ENCODE measurements around the gene RTN4.
"Not testable (repeated sequence)": the region's sequence is repeated elsewhere in the genome, so short reads cannot be mapped to it uniquely, and the experiment has no call there.

RTN4 gene

DNA sequence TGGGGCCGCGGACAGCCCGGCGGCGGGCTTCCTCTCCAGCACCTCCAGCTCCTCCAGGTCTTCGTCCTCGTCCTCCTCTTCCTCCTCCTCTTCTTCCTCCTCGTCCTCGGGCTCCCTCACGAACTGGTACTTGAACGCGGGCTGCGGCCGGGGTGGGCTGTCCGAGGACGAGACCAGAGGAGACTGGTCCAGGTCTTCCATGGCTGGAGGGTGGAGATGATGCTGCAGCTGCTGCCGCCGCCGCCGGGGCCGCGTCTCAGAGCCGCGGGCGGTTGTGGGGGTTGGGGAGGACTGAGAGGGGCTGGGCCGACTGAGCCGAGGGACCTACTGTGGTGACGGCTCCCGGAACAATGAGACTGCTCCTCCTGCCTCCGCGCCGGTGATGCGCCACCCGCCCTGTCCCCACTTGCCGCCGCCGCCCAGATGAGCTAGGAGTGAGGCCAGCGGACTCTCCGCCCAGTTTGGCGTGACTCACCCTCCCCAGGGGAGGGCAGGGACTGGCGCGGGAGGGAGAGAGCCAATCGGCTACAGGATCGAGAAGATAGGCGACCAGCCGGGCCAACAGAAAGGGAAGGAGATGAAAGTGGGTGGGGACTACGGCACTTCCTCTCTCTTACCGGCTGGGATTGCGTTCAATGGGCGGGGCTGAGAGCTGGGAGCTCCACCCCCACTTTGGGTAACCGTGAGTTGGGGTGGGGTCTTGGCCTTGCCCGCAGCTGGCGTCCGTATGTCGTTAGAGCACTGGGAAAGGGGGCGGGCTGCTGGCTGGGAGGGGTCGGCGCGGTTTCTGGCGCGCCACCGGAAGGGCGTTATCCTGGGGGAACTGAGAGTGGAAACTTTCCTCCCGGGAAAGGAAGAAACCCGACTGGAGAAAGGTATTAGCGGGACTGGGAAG lies at the start of gene RTN4:
TSS of gene RTN4 (minus strand) at position 352 of the 895 bp plus-strand sequence. CDS start at position 201, 151 bp downstream.
- in situ Hi-C loops (cut with MboI; ENCODE audit: low sequenced_read_pairs), result no loop called here

DNA sequence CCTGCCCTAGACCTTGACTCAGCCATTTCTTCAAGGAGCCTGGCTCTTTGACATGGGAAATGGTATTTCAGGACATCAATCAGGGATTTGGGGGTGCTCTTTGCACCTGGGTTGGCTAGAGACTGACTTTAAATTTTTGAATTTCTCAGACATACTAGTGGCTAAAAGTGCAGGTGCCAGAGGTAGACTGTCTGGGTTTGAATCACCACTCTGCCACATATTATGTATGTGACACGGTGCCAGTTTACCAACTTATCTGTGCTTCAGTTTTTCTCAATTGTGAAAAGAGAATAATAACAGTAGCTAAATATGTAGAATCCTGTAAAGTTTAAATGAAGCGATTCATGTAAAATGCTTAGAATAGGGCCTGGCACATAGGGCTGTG lies 49.2 kb upstream of the RTN4 start:
- in situ Hi-C loops (cut with MboI; ENCODE audit: low sequenced_read_pairs), result no loop called here

GRCh38 chr2:55097461-55098410 lies 47.5 kb upstream of the RTN4 start:
- in situ Hi-C loops (cut with MboI; ENCODE audit: low sequenced_read_pairs), result no loop called here

GRCh38 chr2:55097082-55097460 lies 46.8 kb upstream of the RTN4 start:
- in situ Hi-C loops (cut with MboI; ENCODE audit: low sequenced_read_pairs), result no loop called here

GRCh38 chr2:55096586-55096985 lies 46.3 kb upstream of the RTN4 start:
- in situ Hi-C loops (cut with MboI; ENCODE audit: low sequenced_read_pairs), result no loop called here

- in situ Hi-C loops (cut with MboI; ENCODE audit: low sequenced_read_pairs), result no loop called here
These were observed 43.1 kb upstream of the RTN4 start for GRCh38 chr2:55093381-55093780.

DNA sequence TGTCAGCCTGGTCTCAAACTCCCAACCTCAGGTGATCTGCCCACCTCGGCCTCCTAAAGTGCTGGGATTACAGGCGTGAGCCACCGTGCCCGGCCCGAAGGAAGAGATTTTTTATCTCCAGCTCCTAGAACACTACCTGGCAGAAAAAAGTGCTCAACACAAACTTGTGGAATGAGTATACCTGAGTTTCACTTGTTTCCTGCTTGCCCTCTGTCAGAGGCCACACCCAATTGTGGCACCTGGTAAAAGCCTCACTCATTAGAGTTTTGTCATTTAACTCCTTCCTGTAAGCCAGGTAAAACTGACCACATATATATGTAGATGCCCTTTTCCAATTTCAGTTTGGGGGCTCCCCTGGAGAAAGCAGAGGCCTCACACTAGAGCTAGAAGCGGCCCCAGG lies 42.2 kb upstream of the RTN4 start:
- in situ Hi-C loops (cut with MboI; ENCODE audit: low sequenced_read_pairs), result no loop called here

DNA sequence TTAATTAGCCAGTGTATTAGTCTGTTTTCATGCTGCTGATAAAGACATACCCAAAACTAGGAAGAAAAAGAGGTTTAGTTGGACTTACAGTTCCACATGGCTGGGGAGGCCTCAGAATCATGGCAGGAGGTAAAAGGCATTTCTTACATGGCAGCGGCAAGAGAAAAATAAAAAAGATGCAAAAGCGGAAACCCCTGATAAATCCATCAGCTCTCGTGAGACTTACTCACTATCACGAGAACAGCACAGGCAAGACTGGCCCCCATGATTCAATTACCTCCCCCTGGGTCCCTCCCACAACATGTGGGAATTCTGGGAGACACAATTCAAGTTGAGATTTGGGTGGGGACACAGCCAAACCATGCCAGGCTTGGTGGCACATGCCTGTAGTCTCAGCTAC lies 41.4 kb upstream of the RTN4 start:
- in situ Hi-C loops (cut with MboI; ENCODE audit: low sequenced_read_pairs), result not testable (repeated sequence)

DNA sequence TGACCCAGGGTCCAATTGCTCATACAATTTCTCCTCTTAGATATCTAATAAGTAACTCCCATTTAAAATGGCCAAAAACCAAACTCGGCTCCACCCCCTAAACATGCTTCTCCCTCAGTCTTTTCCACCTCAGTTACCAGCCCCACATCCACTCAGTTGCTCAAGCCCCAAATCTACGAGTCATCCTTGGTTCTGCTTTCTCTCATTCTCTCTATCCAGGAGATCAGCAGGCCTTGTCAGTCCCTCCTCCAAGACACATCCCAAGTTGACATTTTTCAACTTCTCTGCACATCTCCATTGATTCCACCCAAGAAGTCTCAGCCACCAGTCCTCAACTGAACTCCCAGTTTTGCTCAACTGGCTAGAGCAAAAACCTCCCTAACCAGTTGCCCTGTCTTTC lies 40.5 kb upstream of the RTN4 start:
- in situ Hi-C loops (cut with MboI; ENCODE audit: low sequenced_read_pairs), result no loop called here

DNA sequence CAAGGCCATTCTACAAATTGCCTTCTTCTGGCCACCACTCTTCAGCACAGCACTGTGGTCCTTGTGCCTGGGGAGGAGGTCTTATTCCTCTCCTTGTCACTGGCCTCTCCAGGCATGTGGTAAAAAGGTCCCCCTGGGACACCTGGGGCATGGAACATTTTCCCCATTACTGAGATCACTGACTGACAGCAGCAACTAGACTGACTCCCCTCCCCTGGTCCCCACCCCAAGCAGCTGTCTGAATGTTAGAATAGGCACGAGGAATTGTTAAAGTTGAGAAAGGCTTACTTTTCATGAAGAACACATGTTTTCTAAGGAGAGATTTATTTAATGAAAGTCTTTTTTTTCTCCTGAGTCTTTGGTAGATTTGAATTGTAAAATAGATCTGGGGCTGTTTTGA lies 39.5 kb upstream of the RTN4 start:
- in situ Hi-C loops (cut with MboI; ENCODE audit: low sequenced_read_pairs), result no loop called here

GRCh38 chr2:55088400-55088799 lies 38.1 kb upstream of the RTN4 start:
- in situ Hi-C loops (cut with MboI; ENCODE audit: low sequenced_read_pairs), result no loop called here

DNA sequence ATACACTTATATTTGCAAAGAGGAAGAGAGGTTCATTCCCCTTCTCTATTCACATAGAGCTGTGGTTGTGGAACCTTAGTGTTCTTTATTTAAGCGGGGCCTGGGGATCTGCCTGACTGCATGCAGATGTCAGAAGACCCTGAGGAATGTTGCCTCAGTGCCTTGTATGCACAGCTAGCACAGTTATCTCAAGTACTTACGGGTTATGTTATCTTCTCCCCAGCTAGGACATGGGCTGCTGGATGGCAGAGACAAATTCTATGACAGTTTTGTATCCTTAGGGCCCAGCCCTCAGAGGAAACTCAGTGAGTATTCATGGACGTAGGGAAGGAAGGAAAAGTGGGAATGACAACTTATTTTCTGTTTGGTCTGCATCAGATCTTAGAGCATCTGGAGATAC lies 37.7 kb upstream of the RTN4 start:
- in situ Hi-C loops (cut with MboI; ENCODE audit: low sequenced_read_pairs), result no loop called here

GRCh38 chr2:55087501-55087900 lies 37.2 kb upstream of the RTN4 start:
- in situ Hi-C loops (cut with MboI; ENCODE audit: low sequenced_read_pairs), result no loop called here

GRCh38 chr2:55085113-55086040 lies 35.1 kb upstream of the RTN4 start:
- in situ Hi-C loops (cut with MboI; ENCODE audit: low sequenced_read_pairs), result no loop called here

GRCh38 chr2:55084641-55085040 lies 34.4 kb upstream of the RTN4 start:
- in situ Hi-C loops (cut with MboI; ENCODE audit: low sequenced_read_pairs), result no loop called here

DNA sequence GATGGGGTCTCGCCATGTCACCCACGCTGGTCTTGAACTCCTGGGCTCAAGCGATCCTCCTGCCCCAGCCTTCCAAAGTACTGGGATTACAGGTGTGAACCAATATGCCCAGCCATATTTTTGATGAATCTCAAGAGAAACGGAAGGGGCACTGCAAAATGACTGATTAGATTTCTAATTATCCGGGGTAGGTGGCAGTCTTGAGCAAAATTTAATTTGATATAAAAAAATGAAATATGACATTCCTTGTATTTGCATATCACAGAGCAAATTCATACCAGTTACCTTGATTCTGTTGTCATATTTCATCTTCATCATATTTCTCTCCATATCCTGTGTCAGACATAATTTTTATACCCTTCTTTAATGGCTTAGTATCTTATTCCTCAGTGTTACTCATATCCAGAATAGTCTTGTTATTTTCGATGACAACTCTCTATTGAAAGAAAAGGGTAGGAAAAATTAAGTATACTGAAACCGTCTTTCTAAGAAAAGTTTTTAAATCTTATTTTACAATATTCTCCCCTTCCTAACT lies 30.0 kb upstream of the RTN4 start:
- in situ Hi-C loops (cut with MboI; ENCODE audit: low sequenced_read_pairs), result no loop called here

GRCh38 chr2:55078956-55079355 lies 28.7 kb upstream of the RTN4 start:
- in situ Hi-C loops (cut with MboI; ENCODE audit: low sequenced_read_pairs), result no loop called here

DNA sequence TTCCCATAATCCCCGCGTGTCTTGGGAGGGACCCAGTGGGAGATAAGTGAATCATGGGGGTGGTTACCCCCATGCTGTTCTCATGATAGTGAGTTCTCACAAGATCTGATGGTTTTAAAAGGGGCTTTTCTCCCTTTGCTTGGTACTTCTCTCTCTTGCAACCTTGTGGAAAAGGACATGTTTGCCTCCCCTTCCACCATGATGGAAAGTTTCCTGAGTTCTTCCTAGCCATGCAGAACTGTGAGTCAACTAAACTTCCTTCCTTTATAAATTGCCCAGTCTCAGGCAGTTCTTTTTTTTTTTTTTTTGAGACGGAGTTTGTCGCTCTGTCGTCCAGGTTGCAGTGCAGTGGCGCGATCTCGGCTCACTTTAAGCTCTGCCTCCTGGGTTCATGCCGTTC lies 26.5 kb upstream of the RTN4 start:
- in situ Hi-C loops (cut with MboI; ENCODE audit: low sequenced_read_pairs), result no loop called here

- in situ Hi-C loops (cut with MboI; ENCODE audit: low sequenced_read_pairs), result not testable (repeated sequence)
These were observed 25.8 kb upstream of the RTN4 start for GRCh38 chr2:55076019-55076418.
